ENCODE results near the gene CSMD2. TPM values are rescaled to one million over a fixed set of nuclear protein-coding genes. Genes with fewer than 3 reads are reported as not detected.
A peak's percentile ranks its signal among the peaks of the same experiment; 100 is the strongest.

The CSMD2 gene
- total RNA-seq, 1 donor from 2014 or later = 0.27 TPM

- Mint-ChIP-seq H3K4me3 (ENCODE audit: unreplicated experiment) (peak overlapping the region; percentile 86), H3K9me3 (ENCODE audit: unreplicated experiment) (no peaks in the 10 kb centered on the region), H3K27ac (ENCODE audit: unreplicated experiment) (no peak overlapping the region), H3K36me3 (ENCODE audit: unreplicated experiment) (peaks cover 4% of the 10 kb centered on the region), H3K27me3 (ENCODE audit: unreplicated experiment) (peaks cover 21% of the 10 kb centered on the region), H3K4me1 (ENCODE audit: low read depth, unreplicated experiment) (peaks cover 5% of the 10 kb centered on the region)
- peak; percentile 51 for TF ChIP-seq CTCF (IDR thresholded peaks at IDR 0.05; ENCODE audit: partially characterized antibody, unreplicated experiment)
- DNase-seq = peak; percentile 77
Observed at GRCh38 chr1:34162852-34163766, 1.9 kb downstream of the CSMD2 start.

- H3K4me1 Mint-ChIP-seq (ENCODE audit: low read depth, unreplicated experiment) = no peaks in the 10 kb centered on the region
- H3K9me3 Mint-ChIP-seq (ENCODE audit: unreplicated experiment) = no peaks in the 10 kb centered on the region
- no peaks in the 10 kb centered on the region for H3K36me3 Mint-ChIP-seq (ENCODE audit: unreplicated experiment)
- no peak overlapping the region for H3K27ac Mint-ChIP-seq (ENCODE audit: unreplicated experiment)
- H3K4me3 Mint-ChIP-seq (ENCODE audit: unreplicated experiment) = no peak overlapping the region
- TF ChIP-seq CTCF (IDR thresholded peaks at IDR 0.05; ENCODE audit: partially characterized antibody, unreplicated experiment) = no peak
- peaks cover 5% of the 10 kb centered on the region for H3K27me3 Mint-ChIP-seq (ENCODE audit: unreplicated experiment)
- no peak for DNase-seq
Observed at GRCh38 chr1:34156739-34157138, 8.3 kb downstream of the CSMD2 start.

- Mint-ChIP-seq H3K4me1 (ENCODE audit: low read depth, unreplicated experiment) (no peaks in the 10 kb centered on the region), H3K36me3 (ENCODE audit: unreplicated experiment) (no peaks in the 10 kb centered on the region), H3K9me3 (ENCODE audit: unreplicated experiment) (no peaks in the 10 kb centered on the region), H3K27ac (ENCODE audit: unreplicated experiment) (no peak overlapping the region), H3K27me3 (ENCODE audit: unreplicated experiment) (peaks cover 2% of the 10 kb centered on the region), H3K4me3 (ENCODE audit: unreplicated experiment) (no peak overlapping the region)
- no peak for DNase-seq
- TF ChIP-seq CTCF (IDR thresholded peaks at IDR 0.05; ENCODE audit: partially characterized antibody, unreplicated experiment) = no peak
Observed at GRCh38 chr1:34155860-34156259, 9.2 kb downstream of the CSMD2 start.

- H3K9me3 Mint-ChIP-seq (ENCODE audit: unreplicated experiment) = no peaks in the 10 kb centered on the region
- no peak for DNase-seq
- H3K27me3 Mint-ChIP-seq (ENCODE audit: unreplicated experiment) = peaks cover 4% of the 10 kb centered on the region
- no peak overlapping the region for H3K27ac Mint-ChIP-seq (ENCODE audit: unreplicated experiment)
- no peaks in the 10 kb centered on the region for H3K36me3 Mint-ChIP-seq (ENCODE audit: unreplicated experiment)
- H3K4me3 Mint-ChIP-seq (ENCODE audit: unreplicated experiment) = no peak overlapping the region
- H3K4me1 Mint-ChIP-seq (ENCODE audit: low read depth, unreplicated experiment) = no peaks in the 10 kb centered on the region
- TF ChIP-seq CTCF (IDR thresholded peaks at IDR 0.05; ENCODE audit: partially characterized antibody, unreplicated experiment) = no peak
Observed at GRCh38 chr1:34153246-34153645, 11.8 kb downstream of the CSMD2 start.

- DNase-seq = no peak
- TF ChIP-seq CTCF (IDR thresholded peaks at IDR 0.05; ENCODE audit: partially characterized antibody, unreplicated experiment) = no peak
- no peaks in the 10 kb centered on the region for H3K4me1 Mint-ChIP-seq (ENCODE audit: low read depth, unreplicated experiment)
- H3K4me3 Mint-ChIP-seq (ENCODE audit: unreplicated experiment) = no peak overlapping the region
- H3K36me3 Mint-ChIP-seq (ENCODE audit: unreplicated experiment) = no peaks in the 10 kb centered on the region
- peaks cover 2% of the 10 kb centered on the region for H3K27me3 Mint-ChIP-seq (ENCODE audit: unreplicated experiment)
- H3K9me3 Mint-ChIP-seq (ENCODE audit: unreplicated experiment) = no peaks in the 10 kb centered on the region
- H3K27ac Mint-ChIP-seq (ENCODE audit: unreplicated experiment) = no peak overlapping the region
Observed at GRCh38 chr1:34149501-34149900, 15.5 kb downstream of the CSMD2 start.

Measured in glutamatergic neuron (in vitro differentiated cells).